NCI-H2171 (cell line): ENCODE data around the gene FNDC3B.

Source experiments
- DNase-seq: peaks from one replicate; lab custom pipeline; 2025; lab: John Stamatoyannopoulos, UW

Gene FNDC3B

DNA sequence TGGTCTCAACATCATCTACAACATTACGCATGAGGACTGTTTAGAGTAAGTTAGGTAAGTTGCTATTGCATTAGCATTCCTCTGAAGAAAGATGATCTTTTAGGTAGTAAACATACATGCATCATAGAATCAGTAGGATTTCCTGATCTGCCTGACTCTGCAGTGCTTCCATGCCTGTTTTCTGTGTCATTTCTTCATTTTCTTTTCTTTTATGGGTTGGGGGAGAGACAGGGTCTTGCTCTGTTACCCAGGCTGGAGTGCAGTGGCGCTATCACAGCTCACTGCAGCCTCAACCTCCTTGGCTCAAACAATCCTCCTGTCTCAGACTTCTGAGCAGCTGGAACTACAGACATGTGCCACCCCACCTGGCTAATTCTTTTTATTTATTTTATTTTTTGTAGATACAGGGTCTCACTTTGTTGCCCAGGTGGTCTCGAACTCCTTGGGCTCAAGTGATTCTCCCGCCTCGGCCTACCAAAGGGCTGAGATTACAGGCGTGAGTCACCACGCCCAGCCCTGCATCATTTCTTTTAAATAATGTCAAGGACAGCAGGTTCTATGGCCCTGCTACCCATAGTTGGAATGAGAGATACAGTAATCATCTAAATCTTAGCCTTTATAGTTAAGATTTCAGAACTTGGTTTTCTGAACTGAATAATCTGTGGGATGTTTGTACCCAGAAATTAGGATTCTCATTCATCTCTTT, 224.6 kb downstream of the FNDC3B start:
- DNase-seq, result no peak

GRCh38 chr3:172266103-172266502, 226.7 kb downstream of the FNDC3B start:
- no peak for DNase-seq

DNA sequence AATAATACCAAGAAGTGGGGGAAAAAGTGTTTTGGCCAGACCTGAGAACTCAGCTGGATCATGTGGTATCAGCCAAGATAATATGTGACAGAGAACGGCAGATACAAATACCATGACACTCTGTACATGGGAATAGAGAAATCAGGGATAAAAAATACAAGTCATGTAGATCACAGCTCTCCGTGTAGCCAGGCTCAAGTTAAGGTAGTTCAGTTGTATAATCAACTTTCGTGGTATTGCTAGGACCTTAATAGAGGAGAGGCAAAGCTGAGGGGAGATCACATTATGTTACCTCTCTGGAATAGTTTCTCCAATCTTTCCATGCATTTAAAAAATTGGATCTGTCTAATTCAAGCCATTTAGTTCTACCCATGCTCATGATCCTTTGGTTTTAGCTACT, 229.0 kb downstream of the FNDC3B start:
- no peak for DNase-seq

DNA sequence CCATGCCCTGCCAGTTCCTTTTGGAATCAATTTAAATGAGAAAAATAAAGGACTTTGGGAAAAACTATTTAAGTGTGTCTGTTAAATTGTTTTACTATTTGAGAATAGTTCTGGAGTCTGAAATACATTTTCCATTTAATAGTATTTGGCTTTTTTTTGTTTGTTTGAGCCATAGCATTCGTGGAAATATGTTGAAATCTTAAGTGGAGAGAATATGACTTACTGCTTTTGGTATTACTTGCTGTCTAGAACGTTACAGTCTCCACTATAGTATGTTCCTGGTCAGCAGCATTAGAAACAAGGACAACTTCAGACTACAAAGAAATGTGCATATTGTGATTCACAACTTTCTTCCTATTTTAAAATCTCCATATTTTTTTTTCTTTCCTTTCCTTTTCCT, 229.5 kb downstream of the FNDC3B start:
- no peak for DNase-seq

DNA sequence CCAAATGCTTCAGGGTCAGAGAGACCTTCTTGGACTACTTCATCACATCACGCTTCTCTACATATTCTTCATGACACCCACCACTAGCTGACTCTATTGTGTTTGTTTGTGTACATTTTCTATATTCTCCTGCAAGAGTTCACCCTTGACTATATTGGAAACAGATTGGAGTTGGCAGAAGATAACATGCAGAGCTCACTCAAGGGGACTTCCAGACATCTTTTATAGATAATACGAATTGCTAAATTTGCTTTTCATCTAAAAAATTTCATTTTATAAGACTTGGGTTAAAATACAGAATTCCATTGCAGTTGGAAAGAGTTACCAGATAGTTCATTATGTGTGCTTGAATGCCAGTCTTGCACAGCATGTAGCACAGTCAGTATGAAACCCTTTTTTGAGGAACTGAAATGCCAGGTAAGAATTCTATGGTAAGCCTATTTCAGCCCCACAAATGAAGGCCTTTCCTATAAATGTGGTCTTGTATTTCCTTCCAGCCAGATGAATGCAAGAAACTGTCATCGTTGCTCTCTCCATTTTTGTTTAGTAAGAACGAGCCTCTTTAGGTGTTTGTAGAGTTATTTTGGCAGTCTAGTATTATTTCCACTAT, 231.3 kb downstream of the FNDC3B start:
- DNase-seq, result no peak

GRCh38 chr3:172271386-172271976, 232.1 kb downstream of the FNDC3B start:
- DNase-seq, result no peak

DNA sequence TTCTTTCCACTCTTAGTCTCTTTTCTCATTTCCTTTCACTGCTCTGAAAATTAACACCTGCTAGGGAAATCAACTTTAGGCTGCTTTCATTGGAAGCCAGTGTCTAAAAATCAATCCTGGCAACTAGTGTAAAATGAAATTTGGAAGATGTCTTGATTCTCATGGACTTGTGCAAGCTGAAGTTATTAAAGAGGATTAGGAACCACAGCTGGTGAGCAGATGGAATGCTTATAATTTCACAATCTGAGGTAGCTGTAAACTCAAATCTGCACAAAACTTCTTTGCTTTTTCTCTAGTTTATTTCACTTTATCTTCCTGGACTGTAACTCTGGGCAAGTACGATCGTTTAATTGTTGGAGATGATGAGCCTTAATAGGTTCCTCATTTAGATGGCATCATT, 233.3 kb downstream of the FNDC3B start:
- no peak for DNase-seq

DNA sequence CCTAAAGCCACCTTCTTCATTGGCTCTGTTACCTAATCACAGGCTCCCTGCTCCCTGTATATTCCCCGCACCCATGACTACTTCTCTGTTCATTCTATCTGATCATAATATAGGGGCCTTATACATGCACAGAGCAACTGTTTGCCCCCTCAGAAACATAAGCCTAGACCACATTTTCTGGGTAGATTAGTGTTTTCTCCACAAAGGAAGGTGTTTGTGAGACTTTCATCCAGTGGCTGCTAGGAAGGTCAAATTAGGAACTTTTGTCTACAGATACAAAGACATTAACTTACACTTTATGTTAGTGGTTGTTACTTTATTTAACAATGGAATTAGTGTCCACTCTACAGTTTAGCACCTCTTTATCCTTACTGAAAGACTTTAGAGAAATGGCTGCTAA, 234.0 kb downstream of the FNDC3B start:
- DNase-seq, result no peak

GRCh38 chr3:172274906-172275305, 235.5 kb downstream of the FNDC3B start:
- DNase-seq, result no peak

DNA sequence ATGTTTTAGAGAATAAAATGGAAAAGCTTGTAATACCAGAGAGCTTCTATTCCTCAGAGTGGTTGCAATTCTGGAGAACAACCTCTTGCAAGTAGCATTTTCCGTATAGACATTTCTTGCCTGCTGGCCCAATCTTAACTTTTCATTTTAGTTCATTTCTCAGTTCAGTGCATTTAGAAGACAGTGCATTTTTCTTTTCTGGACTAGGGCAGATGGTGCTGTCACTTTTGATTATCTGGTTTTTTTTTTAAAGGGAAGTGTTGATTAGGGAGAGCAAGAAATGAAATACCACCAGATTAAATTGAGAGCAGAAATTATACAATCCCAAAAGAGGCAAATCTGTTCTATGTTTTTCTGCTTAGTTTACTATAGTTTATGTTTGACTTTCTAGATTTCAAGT, 236.2 kb downstream of the FNDC3B start:
- DNase-seq, result no peak

GRCh38 chr3:172276103-172276502, 236.7 kb downstream of the FNDC3B start:
- no peak for DNase-seq

DNA sequence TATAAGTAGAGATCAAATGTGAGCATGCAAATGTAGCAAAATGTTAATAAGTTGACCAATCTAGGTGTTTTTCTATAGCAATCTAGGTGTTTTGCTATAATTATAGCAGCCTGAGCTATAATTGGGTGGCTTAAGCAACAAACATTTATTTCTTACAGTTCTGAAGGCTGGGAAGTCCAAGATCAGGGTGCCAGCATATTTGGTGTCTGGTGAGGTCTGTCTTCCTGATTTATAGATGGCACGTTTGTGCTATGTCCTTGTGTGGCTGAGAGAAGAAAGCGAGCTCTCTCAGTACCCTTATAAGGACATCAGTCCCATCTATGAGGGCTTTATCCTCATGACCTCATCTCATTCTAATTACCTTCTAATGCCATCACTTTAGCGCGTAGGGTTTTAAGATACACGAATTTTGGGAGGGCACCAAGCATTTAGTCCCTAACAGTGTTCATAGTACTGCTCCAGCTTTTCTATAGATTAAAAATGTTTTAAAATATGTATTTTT, 237.8 kb downstream of the FNDC3B start:
- DNase-seq, result no peak

GRCh38 chr3:172279191-172279640, 239.8 kb downstream of the FNDC3B start:
- DNase-seq, result no peak

DNA sequence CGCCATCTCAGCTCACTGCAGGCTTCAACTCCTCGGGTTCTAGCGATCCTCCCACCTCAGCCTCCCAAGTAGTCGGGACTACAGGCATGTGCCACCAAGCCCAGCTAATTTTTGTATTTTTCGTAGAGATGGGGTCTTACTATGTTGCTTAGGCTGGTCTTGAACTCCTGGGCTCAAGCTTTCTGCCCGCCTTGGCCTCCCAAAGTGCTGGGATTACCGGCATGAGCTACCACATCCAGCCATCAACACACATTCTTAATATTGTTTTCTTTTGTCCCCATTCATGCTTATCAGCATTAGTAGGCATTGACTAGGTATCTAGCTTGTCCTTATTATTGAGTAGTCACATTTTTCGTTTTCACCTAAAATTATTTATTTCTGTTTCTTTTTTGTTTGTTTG, 240.6 kb downstream of the FNDC3B start:
- DNase-seq, result no peak

GRCh38 chr3:172280406-172281051, 241.2 kb downstream of the FNDC3B start:
- DNase-seq, result no peak

DNA sequence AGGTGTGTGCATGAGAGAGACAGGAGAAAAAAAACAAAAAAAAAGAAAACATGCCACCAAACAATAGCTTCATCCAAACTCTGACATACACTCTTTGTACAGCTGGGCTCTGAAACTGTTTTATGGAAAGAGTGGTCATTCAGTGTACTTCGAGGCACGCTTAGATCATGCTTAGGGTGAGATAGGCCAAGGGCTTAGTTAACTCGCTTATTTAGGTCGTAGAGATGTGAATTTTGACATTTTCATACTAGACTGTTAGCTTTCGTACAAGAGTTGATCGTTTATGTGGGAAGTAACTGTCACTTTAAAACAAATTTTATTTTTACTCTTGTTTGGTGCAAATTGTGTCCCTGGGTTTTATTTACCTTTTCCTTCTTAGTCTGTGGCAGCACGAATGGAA, 242.5 kb downstream of the FNDC3B start:
- no peak for DNase-seq

GRCh38 chr3:172282850-172283249, 243.5 kb downstream of the FNDC3B start:
- DNase-seq, result no peak

GRCh38 chr3:172283841-172284357, 244.5 kb downstream of the FNDC3B start:
- DNase-seq, result no peak

- no peak for DNase-seq
Measured at GRCh38 chr3:172285844-172286243, 246.5 kb downstream of the FNDC3B start.

GRCh38 chr3:172286548-172287148, 247.3 kb downstream of the FNDC3B start:
- DNase-seq, result no peak

GRCh38 chr3:172287937-172288477, 248.6 kb downstream of the FNDC3B start:
- no peak for DNase-seq

GRCh38 chr3:172288651-172289050, 249.3 kb downstream of the FNDC3B start:
- no peak for DNase-seq
